Ovary (tissue), 3 donors: ENCODE data around the gene PAK2.

Source experiments
- EP300 ChIP-seq: sonication (generic); formaldehyde crosslinking; IDR thresholded peaks from one replicate; pipeline ENCODE4 v1.6.1; 2017; ENCODE audit warnings: antibody characterized with exemption
- POLR2A ChIP-seq: fragments of 450-650 bp; IDR thresholded peaks from one replicate; pipeline ENCODE4 v1.6.1; 2017; ENCODE audit warnings: antibody characterized with exemption, mild to moderate bottlenecking, moderate library complexity
- TF ChIP-seq, protein P1 (sequence below), 3 donors: fragments of 450-650 bp in 2 of 3; fragments of 200-600 bp in 1 of 3; IDR thresholded peaks; one replicate each; pipeline versions ENCODE4 v1.5.1 to v1.8.0; 2016 to 2022; ENCODE audit warnings: antibody characterized with exemption in 3 of 3, mild to moderate bottlenecking in 1 of 3
- donor health status: DM: no; HTN: no; CAD: no.

DNA sequence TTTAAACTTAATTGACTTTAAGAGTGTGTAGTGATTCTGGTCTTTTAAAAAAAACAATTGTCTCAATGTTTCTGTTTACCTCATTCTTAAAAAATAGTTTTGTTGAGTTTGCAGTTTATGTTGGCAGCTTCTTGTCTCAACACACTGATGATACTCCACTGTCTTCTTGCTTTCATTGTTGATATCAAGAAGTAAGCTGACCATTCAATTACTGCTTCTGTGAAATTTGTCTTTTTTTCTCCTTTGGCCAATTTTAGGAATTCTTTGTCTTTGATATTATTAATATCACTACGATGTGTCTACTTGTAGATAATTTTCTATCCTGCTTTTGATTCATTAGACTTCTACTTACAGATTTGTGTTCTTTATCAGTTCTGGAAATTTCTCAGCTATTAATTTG lies 31.4 kb downstream of the PAK2 start:
- TF ChIP-seq, protein P1, sequence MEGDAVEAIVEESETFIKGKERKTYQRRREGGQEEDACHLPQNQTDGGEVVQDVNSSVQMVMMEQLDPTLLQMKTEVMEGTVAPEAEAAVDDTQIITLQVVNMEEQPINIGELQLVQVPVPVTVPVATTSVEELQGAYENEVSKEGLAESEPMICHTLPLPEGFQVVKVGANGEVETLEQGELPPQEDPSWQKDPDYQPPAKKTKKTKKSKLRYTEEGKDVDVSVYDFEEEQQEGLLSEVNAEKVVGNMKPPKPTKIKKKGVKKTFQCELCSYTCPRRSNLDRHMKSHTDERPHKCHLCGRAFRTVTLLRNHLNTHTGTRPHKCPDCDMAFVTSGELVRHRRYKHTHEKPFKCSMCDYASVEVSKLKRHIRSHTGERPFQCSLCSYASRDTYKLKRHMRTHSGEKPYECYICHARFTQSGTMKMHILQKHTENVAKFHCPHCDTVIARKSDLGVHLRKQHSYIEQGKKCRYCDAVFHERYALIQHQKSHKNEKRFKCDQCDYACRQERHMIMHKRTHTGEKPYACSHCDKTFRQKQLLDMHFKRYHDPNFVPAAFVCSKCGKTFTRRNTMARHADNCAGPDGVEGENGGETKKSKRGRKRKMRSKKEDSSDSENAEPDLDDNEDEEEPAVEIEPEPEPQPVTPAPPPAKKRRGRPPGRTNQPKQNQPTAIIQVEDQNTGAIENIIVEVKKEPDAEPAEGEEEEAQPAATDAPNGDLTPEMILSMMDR (IDR thresholded peaks at IDR 0.05), result no peak
- TF ChIP-seq POLR2A, result no peak
- TF ChIP-seq EP300, result no peak
